ENCODE results near the gene PARP9.

DNA sequence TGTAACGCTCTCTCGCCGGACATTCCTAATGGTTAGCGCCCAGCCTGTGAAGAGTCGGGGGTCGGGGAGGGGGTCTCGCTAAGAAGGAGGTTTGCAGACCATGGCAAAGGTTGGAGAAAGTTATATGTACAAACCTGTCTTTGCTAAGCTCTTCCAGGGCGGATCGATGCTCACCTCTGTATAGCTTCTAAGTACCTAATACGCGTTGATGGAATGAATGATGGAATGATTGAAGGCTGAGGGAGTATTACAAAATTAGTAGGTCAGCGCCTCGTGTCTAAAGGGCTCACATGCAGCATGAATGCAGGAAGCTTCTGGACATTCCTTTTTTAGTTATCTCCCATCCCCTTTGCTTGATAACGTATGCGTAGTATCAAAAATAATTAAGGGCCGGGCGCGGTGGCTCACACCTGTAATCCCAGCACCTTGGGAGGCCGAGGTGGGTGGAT lies 49.1 kb downstream of the PARP9 start:
- TF ChIP-seq, protein P1, sequence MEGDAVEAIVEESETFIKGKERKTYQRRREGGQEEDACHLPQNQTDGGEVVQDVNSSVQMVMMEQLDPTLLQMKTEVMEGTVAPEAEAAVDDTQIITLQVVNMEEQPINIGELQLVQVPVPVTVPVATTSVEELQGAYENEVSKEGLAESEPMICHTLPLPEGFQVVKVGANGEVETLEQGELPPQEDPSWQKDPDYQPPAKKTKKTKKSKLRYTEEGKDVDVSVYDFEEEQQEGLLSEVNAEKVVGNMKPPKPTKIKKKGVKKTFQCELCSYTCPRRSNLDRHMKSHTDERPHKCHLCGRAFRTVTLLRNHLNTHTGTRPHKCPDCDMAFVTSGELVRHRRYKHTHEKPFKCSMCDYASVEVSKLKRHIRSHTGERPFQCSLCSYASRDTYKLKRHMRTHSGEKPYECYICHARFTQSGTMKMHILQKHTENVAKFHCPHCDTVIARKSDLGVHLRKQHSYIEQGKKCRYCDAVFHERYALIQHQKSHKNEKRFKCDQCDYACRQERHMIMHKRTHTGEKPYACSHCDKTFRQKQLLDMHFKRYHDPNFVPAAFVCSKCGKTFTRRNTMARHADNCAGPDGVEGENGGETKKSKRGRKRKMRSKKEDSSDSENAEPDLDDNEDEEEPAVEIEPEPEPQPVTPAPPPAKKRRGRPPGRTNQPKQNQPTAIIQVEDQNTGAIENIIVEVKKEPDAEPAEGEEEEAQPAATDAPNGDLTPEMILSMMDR (IDR thresholded peaks at IDR 0.05): no peak
- TF ChIP-seq POLR2A (IDR thresholded peaks at IDR 0.05) (no peak), EP300 (IDR thresholded peaks at IDR 0.05; ENCODE audit: low read depth) (no peak)
